HepG2 (cell line): Measurements from ENCODE around the gene STPG4. TPM values are rescaled to one million over a fixed set of nuclear protein-coding genes. Genes with fewer than 3 reads are reported as not detected.

Experiments used
- ARID2 ChIP-seq: sonication (generic); formaldehyde crosslinking; IDR thresholded peaks from 2 replicates; pipeline ENCODE4 v1.8.1; 2022; ENCODE audit warnings: mild to moderate bottlenecking, missing genetic modification reagents, borderline replicate concordance
- BCL6 ChIP-seq: IDR thresholded peaks from 2 replicates; pipeline ENCODE4 v1.6.1; 2016; ENCODE audit warnings: missing genetic modification reagents, missing compliant biosample characterization
- CHD4 ChIP-seq: fragments of 200-600 bp; sonication (generic); IDR thresholded peaks from 2 replicates; pipeline ENCODE4 v1.7.0; 2017; ENCODE audit warnings: mild to moderate bottlenecking, low read length, borderline replicate concordance
- HES4 ChIP-seq: sonication (generic); formaldehyde crosslinking; IDR thresholded peaks from 2 replicates; pipeline ENCODE4 v1.9.0; 2021; ENCODE audit warnings: mild to moderate bottlenecking, missing genetic modification reagents, borderline replicate concordance
- HOXA5 ChIP-seq: sonication (generic); formaldehyde crosslinking; IDR thresholded peaks from 2 replicates; pipeline ENCODE4 v1.4.0; 2020; ENCODE audit warnings: missing genetic modification reagents
- IKZF1 ChIP-seq: fragments of 450-650 bp; IDR thresholded peaks from 2 replicates; pipeline ENCODE4 v1.7.1; 2016
- IRX3 ChIP-seq: sonication (generic); formaldehyde crosslinking; IDR thresholded peaks from 2 replicates; pipeline ENCODE4 v1.8.1; 2023; ENCODE audit warnings: mild to moderate bottlenecking, low read depth, missing genetic modification reagents, borderline replicate concordance
- KDM5B ChIP-seq: sonication (generic); formaldehyde crosslinking; IDR thresholded peaks from 2 replicates; pipeline ENCODE4 v1.4.0; 2020; ENCODE audit warnings: missing genetic modification reagents, mild to moderate bottlenecking, borderline replicate concordance
- MXI1 ChIP-seq: IDR thresholded peaks from 3 replicates; pipeline ENCODE4 v1.6.1; 2012; ENCODE audit warnings: low read depth, low read length, inconsistent platforms, borderline replicate concordance
- MZF1 ChIP-seq: sonication (generic); formaldehyde crosslinking; IDR thresholded peaks from 2 replicates; pipeline ENCODE4 v1.8.1; 2023; ENCODE audit warnings: mild to moderate bottlenecking, missing genetic modification reagents, borderline replicate concordance
- NFATC3 ChIP-seq: sonication (generic); formaldehyde crosslinking; IDR thresholded peaks from 2 replicates; pipeline ENCODE4 v1.5.1; 2020; ENCODE audit warnings: mild to moderate bottlenecking, missing genetic modification reagents
- SALL2 ChIP-seq: sonication (generic); formaldehyde crosslinking; IDR thresholded peaks from 2 replicates; pipeline ENCODE4 v1.8.1; 2023; ENCODE audit warnings: mild to moderate bottlenecking, missing genetic modification reagents, inconsistent platforms
- SNAI1 ChIP-seq: sonication (generic); formaldehyde crosslinking; IDR thresholded peaks from 2 replicates; pipeline ENCODE4 v1.5.0; 2020; ENCODE audit warnings: mild to moderate bottlenecking, missing genetic modification reagents, borderline replicate concordance
- SNAPC2 ChIP-seq: sonication (generic); formaldehyde crosslinking; IDR thresholded peaks from 2 replicates; pipeline ENCODE4 v1.8.1; 2022; ENCODE audit warnings: mild to moderate bottlenecking, missing genetic modification reagents
- TARDBP ChIP-seq: sonication (generic); formaldehyde crosslinking; IDR thresholded peaks from 2 replicates; pipeline ENCODE4 v1.8.0; 2022; ENCODE audit warnings: mild to moderate bottlenecking, missing genetic modification reagents
- ZFY ChIP-seq: sonication (generic); formaldehyde crosslinking; IDR thresholded peaks from 2 replicates; pipeline ENCODE4 v1.4.0; 2020; ENCODE audit warnings: missing genetic modification reagents
- ZMYM3 ChIP-seq: sonication (generic); formaldehyde crosslinking; IDR thresholded peaks from 2 replicates; pipeline ENCODE4 v1.5.1; 2020; ENCODE audit warnings: mild to moderate bottlenecking, missing genetic modification reagents
- ZNF431 ChIP-seq: sonication (generic); formaldehyde crosslinking; IDR thresholded peaks from 2 replicates; pipeline ENCODE4 v1.9.0; 2022; ENCODE audit warnings: missing genetic modification reagents, low read depth, mild to moderate bottlenecking, borderline replicate concordance
- ZNF44 ChIP-seq: sonication (generic); formaldehyde crosslinking; IDR thresholded peaks from 2 replicates; pipeline ENCODE4 v1.5.1; 2020; ENCODE audit warnings: mild to moderate bottlenecking, missing genetic modification reagents
- ZNF678 ChIP-seq: sonication (generic); formaldehyde crosslinking; IDR thresholded peaks from 2 replicates; pipeline ENCODE4 v1.4.0; 2020; ENCODE audit warnings: mild to moderate bottlenecking, missing genetic modification reagents
- ZNF709 ChIP-seq: sonication (generic); formaldehyde crosslinking; IDR thresholded peaks from 2 replicates; pipeline ENCODE4 v1.5.0; 2020; ENCODE audit warnings: mild to moderate bottlenecking, missing genetic modification reagents
- ZNF737 ChIP-seq: sonication (generic); formaldehyde crosslinking; IDR thresholded peaks from 2 replicates; pipeline ENCODE4 v1.5.0; 2020; ENCODE audit warnings: missing genetic modification reagents, mild to moderate bottlenecking, borderline replicate concordance
- polyA plus RNA-seq, 8 experiments: library from polyadenylated mRNA; depleted of rRNA in 3 of 8; stranded (reverse) in 7 of 8; unstranded in 1 of 8; fragments of >200 nt; fragmentation: Illumina TruSeq in 4 of 8; extraction: Trizol in 4 of 8; gene quantifications; 2 replicates each; pipeline versions ENCODE4 v1.2.1 to v1.2.3, GENCODE V29; 2011 to 2016; ENCODE audit warnings: low read depth in 4 of 8, missing spikeins in 1 of 8, mixed read lengths in 1 of 8; ENCODE audit not compliant: insufficient read depth in 1 of 8
- total RNA-seq, 5 experiments: library from RNA; depleted of rRNA; stranded (reverse); fragments of >200 nt; fragmentation: Illumina TruSeq; extraction: Trizol; gene quantifications; 2 replicates each; pipeline ENCODE4 v1.2.3, GENCODE V29; 2016; ENCODE audit warnings: low read depth in 1 of 5
- TF ChIP-seq, protein P1 (sequence below): sonication (generic); formaldehyde crosslinking; IDR thresholded peaks from 2 replicates; pipeline ENCODE4 v1.4.0; 2020; ENCODE audit warnings: missing genetic modification reagents, mild to moderate bottlenecking, borderline replicate concordance
- TF ChIP-seq, protein P2 (sequence below): sonication (generic); formaldehyde crosslinking; conservative IDR thresholded peaks from 2 replicates; pipeline ENCODE4 v1.4.0; 2020; ENCODE audit warnings: missing genetic modification reagents
- TF ChIP-seq, protein P3 (sequence below): sonication (generic); formaldehyde crosslinking; IDR thresholded peaks from 2 replicates; pipeline ENCODE4 v1.5.0; 2020; ENCODE audit warnings: missing genetic modification reagents, mild to moderate bottlenecking, borderline replicate concordance

STPG4 gene
- total and polyA plus RNA-seq, 2 of the 13 experiments (the other 11 are each of a cell fraction or from before 2014, with no cell fraction given), result 0.11 to 0.15 TPM

DNA sequence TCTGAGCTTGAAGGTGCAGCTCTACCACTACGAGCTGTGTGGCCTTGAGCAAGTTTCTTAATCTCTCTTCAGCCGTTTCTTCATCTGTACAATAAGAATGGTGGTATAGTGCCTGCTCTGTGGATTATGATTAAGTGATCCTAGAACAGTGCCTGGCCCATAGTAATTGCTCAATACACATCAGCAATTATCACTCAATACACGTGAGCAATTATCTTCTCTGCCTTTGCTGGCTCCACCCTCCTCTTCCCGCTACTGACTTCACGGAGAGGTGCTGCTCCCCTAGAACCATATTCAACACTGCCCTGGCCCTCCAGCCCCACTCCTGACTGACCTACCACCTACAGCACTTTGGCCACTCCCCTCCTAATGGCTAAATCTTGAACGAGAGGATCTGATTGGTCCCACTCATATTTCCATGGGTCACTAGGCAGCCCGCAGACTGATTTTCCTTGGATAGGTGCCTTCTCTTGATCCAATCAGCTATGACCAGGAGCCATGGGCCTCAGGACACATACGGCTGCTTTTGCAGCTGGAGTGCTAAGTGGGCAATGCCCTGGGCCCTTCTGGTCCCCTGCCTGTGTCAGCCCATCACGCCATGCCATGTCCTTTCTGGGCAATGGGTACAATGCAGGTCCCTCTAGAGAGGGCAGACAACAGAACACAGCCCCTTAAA, 77.5 kb downstream of the STPG4 start (continued):
- TF ChIP-seq IRX3 (CRISPR knock-in tag) (0 out of 2 replicates have a peak, but pooled peaks have one; percentile 55), KDM5B (CRISPR knock-in tag) (no peak), SALL2 (0 out of 2 replicates have a peak, but pooled peaks have one; percentile 14), MXI1 (no peak), NFATC3 (CRISPR knock-in tag) (no peak), ZNF44 (CRISPR knock-in tag) (0 out of 2 replicates have a peak, but pooled peaks have one; percentile 61), HOXA5 (CRISPR knock-in tag) (0 out of 2 replicates have a peak, but pooled peaks have one; percentile 7), TARDBP (CRISPR knock-in tag) (peak; percentile 42; the same call in 1 of the 2 replicates), ARID2 (CRISPR knock-in tag) (no peak), MZF1 (CRISPR knock-in tag) (no peak), CHD4 (peak; percentile 76; the same call in 1 of the 2 replicates), HES4 (CRISPR knock-in tag) (0 out of 2 replicates have a peak, but pooled peaks have one; percentile 73), SNAPC2 (peak; percentile 51; the same call in 1 of the 2 replicates), BCL6 (CRISPR knock-in tag) (no peak), SNAI1 (CRISPR knock-in tag) (no peak), ZNF678 (CRISPR knock-in tag) (0 out of 2 replicates have a peak, but pooled peaks have one; percentile 74), IKZF1 (no peak), ZNF431 (CRISPR knock-in tag) (0 out of 2 replicates have a peak, but pooled peaks have one; percentile 16), ZFY (no peak), ZNF737 (CRISPR knock-in tag) (peak; percentile 56), ZNF709 (CRISPR knock-in tag) (no peak), ZMYM3 (CRISPR knock-in tag) (0 out of 2 replicates have a peak, but pooled peaks have one; percentile 40)
- TF ChIP-seq, protein P1, sequence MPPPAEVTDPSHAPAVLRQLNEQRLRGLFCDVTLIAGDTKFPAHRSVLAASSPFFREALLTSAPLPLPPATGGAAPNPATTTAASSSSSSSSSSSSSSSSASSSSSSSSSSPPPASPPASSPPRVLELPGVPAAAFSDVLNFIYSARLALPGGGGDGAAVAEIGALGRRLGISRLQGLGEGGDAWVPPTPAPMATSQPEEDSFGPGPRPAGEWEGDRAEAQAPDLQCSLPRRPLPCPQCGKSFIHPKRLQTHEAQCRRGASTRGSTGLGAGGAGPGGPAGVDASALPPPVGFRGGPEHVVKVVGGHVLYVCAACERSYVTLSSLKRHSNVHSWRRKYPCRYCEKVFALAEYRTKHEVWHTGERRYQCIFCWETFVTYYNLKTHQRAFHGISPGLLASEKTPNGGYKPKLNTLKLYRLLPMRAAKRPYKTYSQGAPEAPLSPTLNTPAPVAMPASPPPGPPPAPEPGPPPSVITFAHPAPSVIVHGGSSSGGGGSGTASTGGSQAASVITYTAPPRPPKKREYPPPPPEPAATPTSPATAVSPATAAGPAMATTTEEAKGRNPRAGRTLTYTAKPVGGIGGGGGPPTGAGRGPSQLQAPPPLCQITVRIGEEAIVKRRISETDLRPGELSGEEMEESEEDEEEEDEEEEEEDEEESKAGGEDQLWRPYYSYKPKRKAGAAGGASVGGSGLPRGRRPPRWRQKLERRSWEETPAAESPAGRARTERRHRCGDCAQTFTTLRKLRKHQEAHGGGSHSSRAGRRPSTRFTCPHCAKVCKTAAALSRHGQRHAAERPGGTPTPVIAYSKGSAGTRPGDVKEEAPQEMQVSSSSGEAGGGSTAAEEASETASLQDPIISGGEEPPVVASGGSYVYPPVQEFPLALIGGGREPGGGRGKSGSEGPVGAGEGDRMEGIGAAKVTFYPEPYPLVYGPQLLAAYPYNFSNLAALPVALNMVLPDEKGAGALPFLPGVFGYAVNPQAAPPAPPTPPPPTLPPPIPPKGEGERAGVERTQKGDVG (CRISPR knock-in tag), result peak; percentile 16; the same call in 1 of the 2 replicates
- TF ChIP-seq, protein P2, sequence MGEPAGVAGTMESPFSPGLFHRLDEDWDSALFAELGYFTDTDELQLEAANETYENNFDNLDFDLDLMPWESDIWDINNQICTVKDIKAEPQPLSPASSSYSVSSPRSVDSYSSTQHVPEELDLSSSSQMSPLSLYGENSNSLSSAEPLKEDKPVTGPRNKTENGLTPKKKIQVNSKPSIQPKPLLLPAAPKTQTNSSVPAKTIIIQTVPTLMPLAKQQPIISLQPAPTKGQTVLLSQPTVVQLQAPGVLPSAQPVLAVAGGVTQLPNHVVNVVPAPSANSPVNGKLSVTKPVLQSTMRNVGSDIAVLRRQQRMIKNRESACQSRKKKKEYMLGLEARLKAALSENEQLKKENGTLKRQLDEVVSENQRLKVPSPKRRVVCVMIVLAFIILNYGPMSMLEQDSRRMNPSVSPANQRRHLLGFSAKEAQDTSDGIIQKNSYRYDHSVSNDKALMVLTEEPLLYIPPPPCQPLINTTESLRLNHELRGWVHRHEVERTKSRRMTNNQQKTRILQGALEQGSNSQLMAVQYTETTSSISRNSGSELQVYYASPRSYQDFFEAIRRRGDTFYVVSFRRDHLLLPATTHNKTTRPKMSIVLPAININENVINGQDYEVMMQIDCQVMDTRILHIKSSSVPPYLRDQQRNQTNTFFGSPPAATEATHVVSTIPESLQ, result no peak
- TF ChIP-seq, protein P3, sequence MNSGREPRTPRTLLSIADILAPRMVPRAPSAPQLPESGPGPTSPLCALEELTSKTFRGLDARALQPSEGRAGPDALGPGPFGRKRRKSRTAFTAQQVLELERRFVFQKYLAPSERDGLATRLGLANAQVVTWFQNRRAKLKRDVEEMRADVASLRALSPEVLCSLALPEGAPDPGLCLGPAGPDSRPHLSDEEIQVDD (CRISPR knock-in tag), result no peak
